Osteocyte (in vitro differentiated cells): ENCODE measurements around the gene CC2D2A. TPM values are rescaled to one million over a fixed set of nuclear protein-coding genes. Genes with fewer than 3 reads are reported as not detected.

Source experiments
- DNase-seq: peaks from one replicate; pipeline ENCODE4 v3.0.0; 2021; ENCODE audit warnings: mixed read lengths; ENCODE audit not compliant: unreplicated experiment; ENCODE audit errors: extremely low spot score
- H3K27ac Mint-ChIP-seq: one replicate; pipeline ENCODE4 v1.8.0; 2021; ENCODE audit warnings: mild to moderate bottlenecking, mixed read lengths; ENCODE audit not compliant: unreplicated experiment
- H3K27me3 Mint-ChIP-seq: one replicate; pipeline ENCODE4 v1.8.0; 2021; ENCODE audit warnings: mixed read lengths; ENCODE audit not compliant: unreplicated experiment
- H3K36me3 Mint-ChIP-seq: one replicate; pipeline ENCODE4 v1.8.0; 2021; ENCODE audit warnings: mixed read lengths; ENCODE audit not compliant: unreplicated experiment
- H3K4me1 Mint-ChIP-seq: one replicate; pipeline ENCODE4 v1.8.0; 2021; ENCODE audit warnings: mixed read lengths; ENCODE audit not compliant: unreplicated experiment
- H3K4me3 Mint-ChIP-seq: one replicate; pipeline ENCODE4 v1.8.0; 2021; ENCODE audit warnings: mild to moderate bottlenecking, moderate library complexity, mixed read lengths; ENCODE audit not compliant: unreplicated experiment
- H3K9me3 Mint-ChIP-seq: one replicate; pipeline ENCODE4 v1.8.0; 2021; ENCODE audit warnings: mixed read lengths; ENCODE audit not compliant: unreplicated experiment
- CTCF ChIP-seq: fragments of 200-600 bp; sonication (generic); IDR thresholded peaks from 2 replicates; pipeline ENCODE4 v1.5.0; 2021; ENCODE audit warnings: antibody characterized with exemption, mild to moderate bottlenecking, moderate library complexity
- long read RNA-seq: library from polyadenylated mRNA; unstranded; transcript quantifications from one replicate; pipeline ENCODE4 v2.0.0, GENCODE V29; 2021
- total RNA-seq: library from RNA; stranded (reverse); gene quantifications from 2 replicates; pipeline ENCODE4 v1.2.1, GENCODE V29; 2021

CC2D2A gene
- total RNA-seq = 25.5 and 31.2 TPM in 2 replicates
- long read RNA-seq, partial matches to known transcripts = 51 of 82 reads
- long read RNA-seq, other reads (novel, unspliced or antisense) = 24 of 82 reads

- peaks cover 8% of the 10 kb centered on the region for H3K36me3 Mint-ChIP-seq
- peak within 1 kb of the TSS; percentile 83 for H3K4me3 Mint-ChIP-seq
- no peaks in the 10 kb centered on the region for H3K27me3 Mint-ChIP-seq
- peaks cover 27% of the 10 kb centered on the region for H3K4me1 Mint-ChIP-seq
- no peaks in the 10 kb centered on the region for H3K9me3 Mint-ChIP-seq
- H3K27ac Mint-ChIP-seq = peak within 1 kb of the TSS; percentile 87
- no peak for TF ChIP-seq CTCF
- DNase-seq = no peak
Measured at GRCh38 chr4:15469402-15470127, at the start of gene CC2D2A. TSS of gene CC2D2A (plus strand) at chr4:15469882. CDS start at chr4:15475933, 6,051 bp downstream.

- H3K4me1 Mint-ChIP-seq = peaks cover 30% of the 10 kb centered on the region
- no peaks in the 10 kb centered on the region for H3K36me3 Mint-ChIP-seq
- H3K4me3 Mint-ChIP-seq = no peak overlapping the region
- DNase-seq = no peak
- no peaks in the 10 kb centered on the region for H3K27me3 Mint-ChIP-seq
- peak overlapping the region; percentile 69 for H3K27ac Mint-ChIP-seq
- no peaks in the 10 kb centered on the region for H3K9me3 Mint-ChIP-seq
- peak; percentile 40 for TF ChIP-seq CTCF
Measured at GRCh38 chr4:15420642-15421041, 49.0 kb upstream of the CC2D2A start.

- H3K36me3 Mint-ChIP-seq = no peaks in the 10 kb centered on the region
- H3K4me1 Mint-ChIP-seq = peaks cover 26% of the 10 kb centered on the region
- no peak overlapping the region for H3K4me3 Mint-ChIP-seq
- no peaks in the 10 kb centered on the region for H3K27me3 Mint-ChIP-seq
- H3K27ac Mint-ChIP-seq = no peak overlapping the region
- no peak for DNase-seq
- no peak for TF ChIP-seq CTCF
- H3K9me3 Mint-ChIP-seq = no peaks in the 10 kb centered on the region
Measured at GRCh38 chr4:15423285-15423711, 46.4 kb upstream of the CC2D2A start.

- no peak for TF ChIP-seq CTCF
- DNase-seq = no peak
Measured at GRCh38 chr4:15425520-15425919, 44.2 kb upstream of the CC2D2A start.

GRCh38 chr4:15427161-15427560 lies 42.5 kb upstream of the CC2D2A start:
- Mint-ChIP-seq H3K36me3 (no peaks in the 10 kb centered on the region), H3K9me3 (no peaks in the 10 kb centered on the region), H3K4me3 (no peak overlapping the region), H3K27me3 (no peaks in the 10 kb centered on the region), H3K4me1 (no peaks in the 10 kb centered on the region), H3K27ac (no peak overlapping the region)
- TF ChIP-seq CTCF = no peak
- DNase-seq = no peak

More at GRCh38 chr4:15425520-15425919, 44.2 kb upstream of the CC2D2A start:
- Mint-ChIP-seq H3K4me3 (no peak overlapping the region), H3K27me3 (no peaks in the 10 kb centered on the region), H3K9me3 (no peaks in the 10 kb centered on the region), H3K27ac (no peak overlapping the region), H3K36me3 (no peaks in the 10 kb centered on the region), H3K4me1 (peaks cover 7% of the 10 kb centered on the region)
